ENCODE data around the gene ASTN2. TPM values are rescaled to one million over a fixed set of nuclear protein-coding genes. Genes with fewer than 3 reads are reported as not detected.

Gene ASTN2
- total RNA-seq, 1 experiment from 2014 or later = 4.8 TPM

DNA sequence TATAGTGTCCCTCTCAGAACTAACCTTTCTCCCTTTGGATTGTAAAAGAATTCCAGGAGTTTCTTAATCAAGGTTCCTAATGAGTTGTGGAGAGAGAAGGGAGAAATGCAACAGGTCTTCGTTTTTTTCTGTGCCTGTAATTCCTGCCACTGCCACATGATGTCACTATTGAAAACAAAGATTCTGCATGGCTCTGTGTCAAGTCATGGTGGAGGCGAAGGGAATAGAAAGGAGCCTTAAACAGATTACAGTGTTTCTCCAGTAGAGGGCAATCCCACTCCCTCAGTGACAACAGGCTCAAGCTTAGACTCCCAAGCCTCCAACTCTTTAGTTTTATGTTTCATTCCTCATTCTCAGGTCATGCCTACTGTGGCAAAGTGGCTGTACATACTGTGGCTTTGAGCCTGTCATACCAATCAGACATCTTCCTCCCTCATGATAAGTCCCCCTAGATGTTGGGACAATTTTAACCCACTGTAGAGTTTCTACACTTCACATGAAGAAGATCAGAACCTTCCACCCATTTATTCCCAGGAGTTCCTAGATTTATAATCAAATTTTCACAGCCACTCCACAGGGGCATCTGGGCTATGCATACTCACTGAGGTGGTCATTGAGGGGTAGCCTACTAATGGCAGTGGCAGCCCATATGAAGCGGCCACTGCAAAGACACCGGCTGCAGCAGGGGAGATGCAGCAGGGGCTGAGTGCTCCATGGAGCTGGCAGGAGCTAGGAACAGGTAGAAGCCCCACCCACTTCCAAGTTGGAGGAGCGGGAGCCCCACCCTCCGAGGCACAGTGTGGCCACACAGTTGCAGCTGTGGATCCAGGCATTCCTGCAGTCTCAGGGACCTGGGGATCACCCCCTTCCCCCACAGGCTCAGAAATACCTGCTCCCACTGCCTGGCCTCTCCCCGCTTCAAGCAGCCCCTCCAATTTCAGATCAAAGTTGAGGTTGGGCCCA lies 825.2 kb downstream of the ASTN2 start:
- ChIA-PET POLR2A (no interaction called here), RAD21 (ENCODE audit: low non-redundant PET in 1 of 2, low total read pairs in 2 of 2, uncharacterized antibody in 2 of 2, unreplicated experiment in 2 of 2) (no interaction called here), CTCF (interaction anchor here (0.5 to 1.0 kb wide), 2 partner anchors 75 to 524 kb away, joined by 3 read pairs; no protein-coding TSS in a partner anchor)
- Histone ChIP-seq H3K9ac (ENCODE audit: low read length) (no peak overlapping the region), H3K36me3 (ENCODE audit: control insufficient read depth in 1 of 2, insufficient read depth in 2 of 2, low read length in 2 of 2) (no peaks in the 10 kb centered on the region), H3K27ac (ENCODE audit: low read depth, low read length) (no peak overlapping the region), H3K4me2 (ENCODE audit: low read length) (no peak overlapping the region), H3K79me2 (ENCODE audit: insufficient read depth, low read length) (no peaks in the 10 kb centered on the region), H4K20me1 (ENCODE audit: insufficient read depth) (no peaks in the 10 kb centered on the region), H3K9me2 (ENCODE audit: insufficient read depth) (no peaks in the 10 kb centered on the region), H3K4me3 (replicated peaks in 1 of 2; ENCODE audit: low read depth in 1 of 2, low read length in 2 of 2) (no peak overlapping the region), H3K27me3 (ENCODE audit: insufficient read depth, low read length) (no peaks in the 10 kb centered on the region), H3K9me3 (ENCODE audit: control insufficient read depth in 1 of 2, insufficient read depth in 1 of 2, low read depth in 1 of 2, low read length in 2 of 2) (peaks cover 0 to 7% of the 10 kb centered on the region in 2 experiments; a peak in 1 of 4 replicates), H2AFZ (ENCODE audit: low read depth, low read length, poor library complexity, severe bottlenecking) (no peak overlapping the region), H3K4me1 (ENCODE audit: control insufficient read depth in 1 of 2, insufficient read depth in 2 of 2, low read length in 2 of 2) (peaks cover 0 to 4% of the 10 kb centered on the region in 2 experiments; a peak in 1 of 4 replicates)
- ATAC-seq (peak; percentile 99), DNase-seq (ENCODE audit: low read depth, low spot score) (peak; percentile 72)
- no TSS peak for BruUV-seq (replicated peaks)
- intact Hi-C loops (cut with micrococcal nuclease) = loop anchor here (1.0 to 2.0 kb wide), 2 partner anchors 57 to 72 kb away; no protein-coding TSS in a partner anchor
- TF ChIP-seq TCF7L2 (IDR thresholded peaks at IDR 0.05; ENCODE audit: borderline replicate concordance, extremely low read depth, insufficient read depth, insufficient read length) (no peak), RAD21 (IDR thresholded peaks at IDR 0.05; ENCODE audit: low read depth) (peak; percentile 71), POLR2AphosphoS5 (IDR thresholded peaks at IDR 0.05; ENCODE audit: low read depth, low read length) (no peak), POLR2A (IDR thresholded peaks at IDR 0.05; ENCODE audit: borderline replicate concordance, extremely low read depth, insufficient read depth, insufficient read length) (no peak), EZH2 (IDR thresholded peaks at IDR 0.05) (no peak), SRF (IDR thresholded peaks at IDR 0.05; ENCODE audit: low read depth) (no peak), ELF1 (IDR thresholded peaks at IDR 0.05; ENCODE audit: borderline replicate concordance, low read depth) (no peak), YY1 (IDR thresholded peaks at IDR 0.05; ENCODE audit: extremely low read depth, insufficient replicate concordance, low read depth, low read length) (no peak), EZH2phosphoT487 (IDR thresholded peaks at IDR 0.05; ENCODE audit: borderline replicate concordance) (no peak), REST (IDR thresholded peaks at IDR 0.05; ENCODE audit: low read depth) (no peak), CBX3 (IDR thresholded peaks at IDR 0.05; ENCODE audit: low read depth) (peak; percentile 74), JUND (IDR thresholded peaks at IDR 0.05) (no peak), FOSL1 (IDR thresholded peaks at IDR 0.05; ENCODE audit: low read depth) (no peak), CEBPB (IDR thresholded peaks at IDR 0.05; ENCODE audit: low read depth) (no peak), MAX (IDR thresholded peaks at IDR 0.05) (peak; percentile 44), SIN3A (IDR thresholded peaks at IDR 0.05; ENCODE audit: low read depth) (no peak)
- TF ChIP-seq, protein P1, sequence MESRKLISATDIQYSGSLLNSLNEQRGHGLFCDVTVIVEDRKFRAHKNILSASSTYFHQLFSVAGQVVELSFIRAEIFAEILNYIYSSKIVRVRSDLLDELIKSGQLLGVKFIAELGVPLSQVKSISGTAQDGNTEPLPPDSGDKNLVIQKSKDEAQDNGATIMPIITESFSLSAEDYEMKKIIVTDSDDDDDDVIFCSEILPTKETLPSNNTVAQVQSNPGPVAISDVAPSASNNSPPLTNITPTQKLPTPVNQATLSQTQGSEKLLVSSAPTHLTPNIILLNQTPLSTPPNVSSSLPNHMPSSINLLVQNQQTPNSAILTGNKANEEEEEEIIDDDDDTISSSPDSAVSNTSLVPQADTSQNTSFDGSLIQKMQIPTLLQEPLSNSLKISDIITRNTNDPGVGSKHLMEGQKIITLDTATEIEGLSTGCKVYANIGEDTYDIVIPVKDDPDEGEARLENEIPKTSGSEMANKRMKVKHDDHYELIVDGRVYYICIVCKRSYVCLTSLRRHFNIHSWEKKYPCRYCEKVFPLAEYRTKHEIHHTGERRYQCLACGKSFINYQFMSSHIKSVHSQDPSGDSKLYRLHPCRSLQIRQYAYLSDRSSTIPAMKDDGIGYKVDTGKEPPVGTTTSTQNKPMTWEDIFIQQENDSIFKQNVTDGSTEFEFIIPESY (IDR thresholded peaks at IDR 0.05; ENCODE audit: extremely low read depth, insufficient replicate concordance, low read length) = no peak
- TF ChIP-seq, protein P2, sequence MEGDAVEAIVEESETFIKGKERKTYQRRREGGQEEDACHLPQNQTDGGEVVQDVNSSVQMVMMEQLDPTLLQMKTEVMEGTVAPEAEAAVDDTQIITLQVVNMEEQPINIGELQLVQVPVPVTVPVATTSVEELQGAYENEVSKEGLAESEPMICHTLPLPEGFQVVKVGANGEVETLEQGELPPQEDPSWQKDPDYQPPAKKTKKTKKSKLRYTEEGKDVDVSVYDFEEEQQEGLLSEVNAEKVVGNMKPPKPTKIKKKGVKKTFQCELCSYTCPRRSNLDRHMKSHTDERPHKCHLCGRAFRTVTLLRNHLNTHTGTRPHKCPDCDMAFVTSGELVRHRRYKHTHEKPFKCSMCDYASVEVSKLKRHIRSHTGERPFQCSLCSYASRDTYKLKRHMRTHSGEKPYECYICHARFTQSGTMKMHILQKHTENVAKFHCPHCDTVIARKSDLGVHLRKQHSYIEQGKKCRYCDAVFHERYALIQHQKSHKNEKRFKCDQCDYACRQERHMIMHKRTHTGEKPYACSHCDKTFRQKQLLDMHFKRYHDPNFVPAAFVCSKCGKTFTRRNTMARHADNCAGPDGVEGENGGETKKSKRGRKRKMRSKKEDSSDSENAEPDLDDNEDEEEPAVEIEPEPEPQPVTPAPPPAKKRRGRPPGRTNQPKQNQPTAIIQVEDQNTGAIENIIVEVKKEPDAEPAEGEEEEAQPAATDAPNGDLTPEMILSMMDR (IDR thresholded peaks at IDR 0.05 in 2 of 3, conservative IDR thresholded peaks at IDR 0.05 in 1 of 3; ENCODE audit: borderline replicate concordance in 1 of 3, insufficient read depth in 1 of 3, low read depth in 2 of 3, low read length in 2 of 3) = peak; percentile 80 to 97 (median 95)
